Prostate gland (tissue), 2 donors: ENCODE results near the gene KREMEN1. TPM values are rescaled to one million over a fixed set of nuclear protein-coding genes. Genes with fewer than 3 reads are reported as not detected.
A peak's percentile ranks its signal among the peaks of the same experiment; 100 is the strongest.

Source experiments
- DNase-seq: peaks from one replicate; pipeline ENCODE4 v3.0.0-alpha.2; 2019; ENCODE audit warnings: low spot score
- H3K27ac ChIP-seq, 2 donors: fragments of 200-600 bp; sonication (generic); 2 replicates each; pipeline ENCODE4 v1.5.1; 2017 to 2019
- H3K27me3 ChIP-seq: fragments of 200-600 bp; sonication (generic); replicated peaks from 2 replicates; pipeline ENCODE4 v1.5.1; 2019; ENCODE audit not compliant: insufficient read depth
- H3K36me3 ChIP-seq, 2 donors: fragments of 200-600 bp; sonication (generic); 1 replicate in 1 of 2; 2 replicates in 1 of 2; pipeline versions ENCODE4 v1.5.1 to v1.8.1; 2017 to 2019
- H3K4me1 ChIP-seq: fragments of 200-600 bp; sonication (generic); replicated peaks from 2 replicates; pipeline ENCODE4 v1.5.1; 2019
- H3K4me3 ChIP-seq, 2 donors: fragments of 200-600 bp; sonication (generic); 2 replicates each; pipeline ENCODE4 v1.5.1; 2017 to 2019
- H3K9me3 ChIP-seq: fragments of 200-600 bp; sonication (generic); 2 replicates; pipeline ENCODE4 v1.5.1; 2017
- POLR2A ChIP-seq: fragments of 450-650 bp; IDR thresholded peaks from one replicate; pipeline ENCODE4 v1.6.1; 2016; ENCODE audit warnings: antibody characterized with exemption, mild to moderate bottlenecking
- POLR2AphosphoS5 ChIP-seq: sonication (generic); formaldehyde crosslinking; IDR thresholded peaks from one replicate; pipeline ENCODE4 v1.6.1; 2017; ENCODE audit warnings: antibody characterized with exemption
- WGBS: methylation state at CpG from one replicate; pipeline ENCODE4 v1.1.5; 2018; 5-methylcytosine and 5-hydroxymethylcytosine counted together
- intact Hi-C: fragments of 100-400 bp; cut with DNase I; formaldehyde crosslinking; loops from one replicate; pipeline ENCODE4 v1.14.2; 2022
- total RNA-seq, 2 donors: library from RNA; depleted of rRNA; stranded (reverse); fragments of >200 nt; gene quantifications; one replicate each; pipeline ENCODE4 v1.1.0, GENCODE V29; 2016
- TF ChIP-seq, protein P1 (sequence below), 4 experiments: fragments of 200-600 bp in 2 of 4; fragments of 450-650 bp in 2 of 4; sonication (generic) in 2 of 4; IDR thresholded peaks; 1 replicate in 3 of 4; 2 replicates in 1 of 4; pipeline ENCODE4 v1.5.1; 2016 to 2019; ENCODE audit warnings: antibody characterized with exemption in 4 of 4, mild to moderate bottlenecking in 2 of 4, moderate library complexity in 2 of 4

Gene KREMEN1
- total RNA-seq, 2 donors from 2014 or later: 19.3 to 49.0 TPM

DNA sequence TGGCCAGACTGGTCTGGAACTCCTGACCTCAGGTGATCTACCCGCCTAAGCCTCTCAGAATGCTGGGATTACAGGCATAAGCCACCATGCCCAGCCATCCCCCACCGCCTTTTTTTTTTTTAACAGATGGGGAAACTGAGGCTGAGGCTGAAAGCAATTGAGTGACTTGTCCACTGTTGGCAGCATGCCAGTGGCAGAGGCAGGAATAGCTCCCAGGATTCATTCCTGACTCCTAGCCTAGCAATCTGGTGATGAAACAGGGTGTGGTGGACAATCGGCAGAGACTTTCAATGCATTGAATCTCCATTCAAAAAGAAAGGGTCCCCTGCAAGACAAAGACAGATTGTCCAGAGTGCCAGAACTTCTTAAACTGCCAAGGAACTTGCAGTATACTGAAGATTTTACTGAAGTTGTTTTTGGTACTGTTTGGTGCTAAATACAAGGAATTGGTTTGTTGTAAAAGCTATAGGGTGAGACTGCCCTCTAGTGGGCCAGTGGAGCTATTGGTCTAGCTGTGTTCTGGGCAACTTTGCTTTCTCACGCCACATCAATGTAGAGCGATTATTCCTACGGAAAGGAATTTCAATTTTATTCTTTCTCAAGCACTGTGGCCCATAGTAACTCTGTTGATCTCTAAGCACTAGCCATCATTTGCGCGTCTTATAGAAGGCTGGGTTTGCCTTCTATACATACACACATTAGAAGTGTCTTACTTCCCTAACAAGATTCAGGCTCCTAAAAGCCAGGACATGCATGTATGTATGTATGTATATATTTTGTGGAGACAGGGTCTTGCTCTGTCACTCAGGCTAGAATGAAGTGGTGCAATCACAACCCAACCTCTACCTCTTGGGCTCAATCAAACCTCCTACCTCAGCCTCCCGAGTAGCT is 32.2 kb upstream of the KREMEN1 start:
- intact Hi-C loops: loop anchor here (2.0 kb wide), 1 partner anchor 186 kb away; no protein-coding TSS in a partner anchor
- H3K9me3 ChIP-seq: no peaks in the 10 kb centered on the region
- no peaks in the 10 kb centered on the region for H3K27me3 ChIP-seq
- TF ChIP-seq POLR2A (no peak), POLR2AphosphoS5 (peak; percentile 48)
- TF ChIP-seq, protein P1, sequence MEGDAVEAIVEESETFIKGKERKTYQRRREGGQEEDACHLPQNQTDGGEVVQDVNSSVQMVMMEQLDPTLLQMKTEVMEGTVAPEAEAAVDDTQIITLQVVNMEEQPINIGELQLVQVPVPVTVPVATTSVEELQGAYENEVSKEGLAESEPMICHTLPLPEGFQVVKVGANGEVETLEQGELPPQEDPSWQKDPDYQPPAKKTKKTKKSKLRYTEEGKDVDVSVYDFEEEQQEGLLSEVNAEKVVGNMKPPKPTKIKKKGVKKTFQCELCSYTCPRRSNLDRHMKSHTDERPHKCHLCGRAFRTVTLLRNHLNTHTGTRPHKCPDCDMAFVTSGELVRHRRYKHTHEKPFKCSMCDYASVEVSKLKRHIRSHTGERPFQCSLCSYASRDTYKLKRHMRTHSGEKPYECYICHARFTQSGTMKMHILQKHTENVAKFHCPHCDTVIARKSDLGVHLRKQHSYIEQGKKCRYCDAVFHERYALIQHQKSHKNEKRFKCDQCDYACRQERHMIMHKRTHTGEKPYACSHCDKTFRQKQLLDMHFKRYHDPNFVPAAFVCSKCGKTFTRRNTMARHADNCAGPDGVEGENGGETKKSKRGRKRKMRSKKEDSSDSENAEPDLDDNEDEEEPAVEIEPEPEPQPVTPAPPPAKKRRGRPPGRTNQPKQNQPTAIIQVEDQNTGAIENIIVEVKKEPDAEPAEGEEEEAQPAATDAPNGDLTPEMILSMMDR (IDR thresholded peaks at IDR 0.05): peak; percentile 84 to 94 (median 94)
- H3K36me3 ChIP-seq: no peaks in the 10 kb centered on the region
- DNase-seq: peak; percentile 73
- no peak overlapping the region for H3K4me3 ChIP-seq
- H3K27ac ChIP-seq: no peak overlapping the region
- H3K4me1 ChIP-seq: peaks cover 3% of the 10 kb centered on the region
- WGBS: 25% methylated on average over 9 of the region's 9 CpGs

DNA sequence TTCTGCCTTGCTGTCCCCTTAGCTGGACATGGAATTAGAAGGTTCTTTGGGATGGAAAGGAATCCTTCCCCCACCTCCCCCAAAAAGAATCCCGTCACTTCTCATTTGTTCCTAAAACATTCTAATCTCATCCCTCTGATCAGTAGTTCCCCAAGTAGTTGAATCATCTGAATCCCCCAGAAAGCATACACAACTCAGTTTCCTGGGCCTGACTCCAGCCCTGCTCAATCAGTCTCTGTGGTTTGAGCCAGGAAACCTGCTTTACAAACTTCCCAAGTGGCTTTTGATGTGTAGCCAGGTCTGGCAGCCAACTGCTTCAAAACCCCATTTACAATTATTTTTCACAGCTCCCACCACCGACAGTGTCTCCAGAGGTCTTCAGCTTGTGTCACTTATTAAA is 31.4 kb upstream of the KREMEN1 start:
- WGBS: 4% methylated on average over 2 of the region's 2 CpGs
- Histone ChIP-seq H3K4me3 (no peak overlapping the region), H3K27me3 (no peaks in the 10 kb centered on the region), H3K4me1 (peaks cover 3% of the 10 kb centered on the region), H3K9me3 (no peaks in the 10 kb centered on the region), H3K27ac (no peak overlapping the region), H3K36me3 (peaks cover 0 to 1% of the 10 kb centered on the region in 2 donors)
- intact Hi-C loops: loop anchor here (2.0 kb wide), 1 partner anchor 187 kb away; no protein-coding TSS in a partner anchor
- TF ChIP-seq, protein P1 (IDR thresholded peaks at IDR 0.05): no peak
- TF ChIP-seq POLR2A (no peak), POLR2AphosphoS5 (no peak)
- DNase-seq: no peak

DNA sequence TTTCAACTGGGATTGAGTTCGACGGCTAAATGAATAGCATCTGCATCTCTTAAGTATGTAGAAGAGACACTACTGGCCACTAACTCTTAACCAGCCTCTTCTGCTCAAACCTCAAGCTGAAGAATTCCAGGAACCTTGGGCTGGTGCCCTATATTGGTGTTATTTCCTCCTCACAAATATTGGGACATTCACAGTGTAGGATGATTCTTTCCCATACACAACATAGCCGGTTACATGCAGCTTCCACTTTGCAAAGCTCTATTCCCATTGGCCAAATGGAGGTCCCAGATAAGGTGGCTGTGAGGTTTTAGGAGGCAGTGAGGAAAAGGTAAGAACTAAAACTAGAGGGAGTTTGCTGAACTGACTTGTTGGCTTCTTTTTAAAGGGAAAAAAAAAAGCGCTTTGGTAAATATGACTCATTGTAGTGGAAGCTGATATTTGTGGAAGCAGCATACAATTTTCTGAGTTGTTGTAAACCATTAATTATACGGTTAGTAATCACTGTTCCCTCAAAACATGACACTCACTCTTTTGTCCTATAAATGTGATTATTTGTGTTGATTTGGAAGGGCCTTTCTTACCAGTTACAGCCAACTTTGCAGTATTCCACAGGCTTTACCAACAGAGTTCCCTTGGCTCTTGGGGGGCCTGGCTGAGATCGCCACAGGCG is 28.8 kb upstream of the KREMEN1 start:
- peak overlapping the region in 1 of 2 donors; percentile 27 for H3K27ac ChIP-seq
- WGBS: 70% methylated on average over 7 of the region's 7 CpGs
- TF ChIP-seq, protein P1 (IDR thresholded peaks at IDR 0.05): peak in 1 of 4 experiments; percentile 3
- no peak for TF ChIP-seq POLR2A
- TF ChIP-seq POLR2AphosphoS5: no peak
- H3K36me3 ChIP-seq: peaks cover 7 to 8% of the 10 kb centered on the region in 2 donors
- H3K27me3 ChIP-seq: no peaks in the 10 kb centered on the region
- intact Hi-C loops: no loop called here
- no peak for DNase-seq
- H3K4me3 ChIP-seq: no peak overlapping the region
- no peaks in the 10 kb centered on the region for H3K9me3 ChIP-seq
- H3K4me1 ChIP-seq: no peaks in the 10 kb centered on the region

DNA sequence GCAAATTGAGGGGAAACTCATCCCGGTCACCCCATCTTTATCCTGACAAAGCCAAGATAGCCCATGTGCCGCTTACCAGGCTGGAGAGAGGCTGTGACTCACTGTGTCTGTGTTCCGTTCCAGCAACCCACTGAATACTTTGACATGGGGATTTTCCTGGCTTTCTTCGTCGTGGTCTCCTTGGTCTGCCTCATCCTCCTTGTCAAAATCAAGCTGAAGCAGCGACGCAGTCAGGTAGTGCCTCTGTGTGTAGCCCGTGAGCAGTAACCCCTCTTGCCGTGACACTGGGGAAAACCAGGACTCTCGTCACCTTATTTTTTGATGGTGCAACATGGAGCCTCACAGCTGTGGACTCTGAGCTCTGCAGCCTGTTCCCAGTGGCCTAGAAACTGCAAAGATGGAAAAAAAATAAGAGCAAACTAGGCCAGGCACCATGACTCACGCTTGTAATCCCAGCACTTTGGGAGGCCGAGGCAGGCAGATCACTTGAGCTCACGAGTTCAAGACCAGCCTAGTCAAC is 28.1 kb upstream of the KREMEN1 start:
- no peak for DNase-seq
- H3K4me1 ChIP-seq: no peaks in the 10 kb centered on the region
- H3K4me3 ChIP-seq: no peak overlapping the region
- peaks cover 7 to 13% of the 10 kb centered on the region in 2 donors for H3K36me3 ChIP-seq
- 68% methylated on average over 13 of the region's 13 CpGs for WGBS
- peak overlapping the region in 1 of 2 donors; percentile 3 for H3K27ac ChIP-seq
- H3K9me3 ChIP-seq: no peaks in the 10 kb centered on the region
- intact Hi-C loops: no loop called here
- TF ChIP-seq POLR2A (no peak), POLR2AphosphoS5 (no peak)
- TF ChIP-seq, protein P1 (IDR thresholded peaks at IDR 0.05): no peak
- H3K27me3 ChIP-seq: no peaks in the 10 kb centered on the region
